Natural killer cell (primary cell): ENCODE measurements around the gene PIM2. TPM values are rescaled to one million over a fixed set of nuclear protein-coding genes. Genes with fewer than 3 reads are reported as not detected.

ENCODE experiments used
- ATAC-seq, 3 donors: fragments of 150-1000 bp in 2 of 3; fragments of 200-7000 bp in 1 of 3; cut with Tn5 transposase; 1 replicate in 1 of 3; 2 replicates in 2 of 3; pipeline ENCODE4 v1.10.0; 2021; ENCODE audit warnings: mild to moderate bottlenecking in 2 of 3, moderate library complexity in 2 of 3
- DNase-seq, 2 donors: peaks; one replicate each; pipeline versions ENCODE4 v3.0.0 to v3.0.0-alpha.2; 2013 to 2021; ENCODE audit warnings: mixed read lengths in 1 of 2
- H3K27ac ChIP-seq: one replicate; pipeline ENCODE4 v1.5.1; 2013; ENCODE audit warnings: mild to moderate bottlenecking, low read length
- H3K27me3 ChIP-seq: one replicate; pipeline ENCODE4 v1.6.1; 2013; ENCODE audit warnings: low read length; ENCODE audit not compliant: control insufficient read depth, insufficient read depth
- H3K36me3 ChIP-seq: one replicate; pipeline ENCODE4 v1.6.1; 2013; ENCODE audit warnings: low read length; ENCODE audit not compliant: control insufficient read depth, insufficient read depth
- H3K4me1 ChIP-seq: one replicate; pipeline ENCODE4 v1.6.1; 2013; ENCODE audit warnings: low read length; ENCODE audit not compliant: control insufficient read depth, insufficient read depth
- H3K4me3 ChIP-seq: one replicate; pipeline ENCODE4 v1.5.1; 2013; ENCODE audit warnings: low read length
- H3K9me3 ChIP-seq: one replicate; pipeline ENCODE4 v1.6.1; 2013; ENCODE audit warnings: low read length; ENCODE audit not compliant: control insufficient read depth, insufficient read depth
- H3K27ac Mint-ChIP-seq, 2 donors: one replicate each; pipeline ENCODE4 v1.8.0; 2022; ENCODE audit warnings: mild to moderate bottlenecking in 2 of 2, mixed read lengths in 2 of 2, moderate library complexity in 1 of 2
- H3K27me3 Mint-ChIP-seq, 2 donors: one replicate each; pipeline ENCODE4 v1.8.0; 2022; ENCODE audit warnings: low read depth in 2 of 2, mixed read lengths in 2 of 2
- H3K36me3 Mint-ChIP-seq: one replicate; pipeline ENCODE4 v1.8.0; 2022; ENCODE audit warnings: mixed read lengths
- H3K4me1 Mint-ChIP-seq, 2 donors: one replicate each; pipeline ENCODE4 v1.8.0; 2022; ENCODE audit warnings: mixed read lengths in 2 of 2
- H3K4me3 Mint-ChIP-seq: one replicate; pipeline ENCODE4 v1.8.0; 2022; ENCODE audit warnings: mild to moderate bottlenecking, moderate library complexity, mixed read lengths
- H3K9me3 Mint-ChIP-seq, 2 donors: one replicate each; pipeline ENCODE4 v1.8.0; 2022; ENCODE audit warnings: mixed read lengths in 2 of 2
- CTCF ChIP-seq: fragments of 200-600 bp; IDR thresholded peaks from one replicate; pipeline ENCODE4 v1.8.0; 2022; ENCODE audit warnings: antibody characterized with exemption
- WGBS: methylation state at CpG from one replicate; pipeline ENCODE4 v1.1.7; 2013; ENCODE audit warnings: missing lambda C conversion rate; ENCODE audit not compliant: insufficient coverage; 5-methylcytosine and 5-hydroxymethylcytosine counted together
- intact Hi-C: fragments of 100-400 bp; cut with micrococcal nuclease; formaldehyde crosslinking; loops from one replicate; pipeline ENCODE4 v1.14.2; 2022
- total RNA-seq, 4 donors: library from RNA; stranded (reverse); fragments of 120-200 nt in 1 of 4; gene quantifications; one replicate each; pipeline versions ENCODE4 v1.2.3 to v1.2.4, GENCODE V29; 2013 to 2022

Gene PIM2
- total RNA-seq, 3 donors from 2014 or later (not counting 1 experiment from before 2014, with no cell fraction given), result 134 to 173 (median 150) TPM

DNA sequence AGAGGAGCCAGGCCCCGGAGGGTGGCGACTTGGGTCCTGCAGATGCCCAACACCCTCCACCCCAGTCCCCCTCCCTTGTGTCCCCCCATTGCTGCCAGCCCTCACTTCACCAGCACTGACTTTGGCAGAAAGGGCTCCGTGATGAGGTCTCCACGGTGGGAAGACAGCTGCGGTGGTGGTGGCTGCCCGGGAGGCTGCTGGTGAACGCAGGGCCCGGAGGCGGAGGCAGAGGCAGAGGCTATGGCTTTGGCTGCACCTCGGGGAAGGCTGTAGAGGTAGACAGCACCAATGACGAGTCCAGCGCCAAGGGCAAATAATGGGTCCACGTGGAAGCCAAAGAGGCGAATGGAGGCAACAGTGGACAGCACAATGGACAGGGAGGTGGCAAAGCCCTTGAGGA lies 14.2 kb downstream of the PIM2 start:
- no peaks in the 10 kb centered on the region for H3K27me3 Mint-ChIP-seq
- peaks cover 28% of the 10 kb centered on the region for H3K36me3 ChIP-seq
- DNase-seq (no peak), ATAC-seq (no peak)
- no peak overlapping the region for H3K27ac ChIP-seq
- no peaks in the 10 kb centered on the region for H3K4me1 Mint-ChIP-seq
- no peaks in the 10 kb centered on the region for H3K9me3 Mint-ChIP-seq
- H3K4me3 Mint-ChIP-seq, result no peak overlapping the region
- peaks cover 1% of the 10 kb centered on the region for H3K4me1 ChIP-seq
- H3K27me3 ChIP-seq, result no peaks in the 10 kb centered on the region
- H3K4me3 ChIP-seq, result no peak overlapping the region
- WGBS, result 96% methylated on average over 14 of the region's 14 CpGs
- H3K9me3 ChIP-seq, result no peaks in the 10 kb centered on the region
- TF ChIP-seq CTCF, result no peak
- no peaks in the 10 kb centered on the region for H3K36me3 Mint-ChIP-seq
- intact Hi-C loops, result no loop called here
- no peak overlapping the region for H3K27ac Mint-ChIP-seq

DNA sequence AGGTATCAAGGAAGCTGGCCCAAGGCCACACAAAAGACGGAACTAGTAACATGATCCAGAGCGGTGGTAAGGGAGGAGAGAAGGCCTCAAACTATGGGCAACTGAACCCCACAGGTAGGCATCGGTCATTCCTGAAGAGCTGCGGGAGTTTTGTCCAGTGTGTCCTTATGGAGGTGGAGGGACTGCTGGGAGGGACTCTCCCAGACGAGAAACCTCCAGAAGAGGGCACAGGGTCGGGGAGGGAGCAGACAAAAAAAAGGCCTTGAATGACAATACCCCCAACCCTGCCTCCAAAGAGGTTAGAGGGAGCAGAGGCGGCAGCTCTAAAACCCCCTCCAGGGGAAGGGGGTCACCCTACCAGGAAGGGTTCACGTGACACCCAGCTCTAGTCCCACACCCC lies 14.6 kb downstream of the PIM2 start:
- Histone ChIP-seq H3K36me3 (peaks cover 28% of the 10 kb centered on the region), H3K27me3 (no peaks in the 10 kb centered on the region), H3K4me3 (no peak overlapping the region), H3K9me3 (no peaks in the 10 kb centered on the region), H3K27ac (no peak overlapping the region), H3K4me1 (peaks cover 6% of the 10 kb centered on the region)
- H3K4me1 Mint-ChIP-seq, result no peaks in the 10 kb centered on the region
- no peaks in the 10 kb centered on the region for H3K27me3 Mint-ChIP-seq
- no peaks in the 10 kb centered on the region for H3K36me3 Mint-ChIP-seq
- DNase-seq (no peak), ATAC-seq (no peak)
- H3K27ac Mint-ChIP-seq, result no peak overlapping the region
- intact Hi-C loops, result no loop called here
- no peaks in the 10 kb centered on the region for H3K9me3 Mint-ChIP-seq
- WGBS, result 92% methylated on average over 5 of the region's 8 CpGs
- H3K4me3 Mint-ChIP-seq, result no peak overlapping the region
- TF ChIP-seq CTCF, result no peak

DNA sequence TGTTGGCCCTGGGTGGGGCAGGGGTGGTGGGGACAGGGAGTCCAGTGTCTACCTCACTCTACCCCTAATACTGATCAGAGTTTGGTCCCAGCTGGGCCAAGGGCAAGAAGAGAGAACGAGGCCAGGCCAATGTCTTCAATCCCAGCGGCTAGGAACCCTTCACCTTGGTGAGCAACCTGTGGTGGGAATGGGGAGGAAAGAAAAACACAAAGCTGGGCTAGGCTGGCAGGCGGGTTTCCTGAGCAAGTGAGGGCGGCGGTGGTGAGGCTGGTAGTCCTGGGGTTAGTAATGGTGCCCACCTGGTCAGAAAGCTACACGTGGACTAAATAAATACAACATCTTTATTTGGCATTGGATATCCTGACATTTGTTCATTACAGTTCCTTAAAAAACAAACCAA lies 15.5 kb downstream of the PIM2 start:
- H3K4me1 ChIP-seq, result peaks cover 14% of the 10 kb centered on the region
- H3K9me3 ChIP-seq, result no peaks in the 10 kb centered on the region
- Mint-ChIP-seq H3K4me1 (peaks cover 0 to under 1% of the 10 kb centered on the region in 2 donors), H3K27me3 (no peaks in the 10 kb centered on the region), H3K9me3 (no peaks in the 10 kb centered on the region), H3K36me3 (no peaks in the 10 kb centered on the region), H3K27ac (no peak overlapping the region), H3K4me3 (no peak overlapping the region)
- 91% methylated on average over 3 of the region's 6 CpGs for WGBS
- ATAC-seq, result no peak
- no peak for DNase-seq
- H3K36me3 ChIP-seq, result peaks cover 28% of the 10 kb centered on the region
- intact Hi-C loops, result no loop called here
- no peak for TF ChIP-seq CTCF
- no peaks in the 10 kb centered on the region for H3K27me3 ChIP-seq
- no peak overlapping the region for H3K4me3 ChIP-seq
- no peak overlapping the region for H3K27ac ChIP-seq

DNA sequence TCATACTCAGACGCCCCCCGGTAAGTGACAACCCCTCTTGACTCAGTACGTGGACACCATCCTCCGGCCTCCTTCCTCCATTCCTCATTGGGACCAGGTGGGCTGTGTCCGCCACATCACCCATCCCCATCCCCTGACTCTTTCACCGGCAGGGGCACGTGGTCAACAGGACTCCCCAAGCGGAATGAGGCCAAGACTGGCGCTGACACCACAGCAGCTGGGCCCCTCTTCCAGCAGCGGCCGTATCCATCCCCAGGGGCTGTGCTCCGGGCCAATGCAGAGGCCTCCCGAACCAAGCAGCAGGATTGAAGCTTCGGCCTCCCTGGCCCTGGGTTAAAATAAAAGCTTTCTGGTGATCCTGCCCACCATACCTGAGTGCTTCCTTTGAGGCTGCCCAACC lies 16.0 kb downstream of the PIM2 start:
- Mint-ChIP-seq H3K27me3 (no peaks in the 10 kb centered on the region), H3K4me3 (no peak overlapping the region), H3K9me3 (no peaks in the 10 kb centered on the region), H3K4me1 (peaks cover 0 to 6% of the 10 kb centered on the region in 2 donors), H3K27ac (no peak overlapping the region), H3K36me3 (no peaks in the 10 kb centered on the region)
- no peak overlapping the region for H3K4me3 ChIP-seq
- TF ChIP-seq CTCF, result no peak
- no peaks in the 10 kb centered on the region for H3K9me3 ChIP-seq
- H3K36me3 ChIP-seq, result peaks cover 28% of the 10 kb centered on the region
- H3K4me1 ChIP-seq, result peaks cover 16% of the 10 kb centered on the region
- intact Hi-C loops, result no loop called here
- ATAC-seq (no peak), DNase-seq (peak in 1 of 2 donors; percentile 3)
- 95% methylated on average over 14 of the region's 14 CpGs for WGBS
- H3K27ac ChIP-seq, result no peak overlapping the region
- no peaks in the 10 kb centered on the region for H3K27me3 ChIP-seq
